OCI-LY1 (cell line): ENCODE measurements around the gene SOX12.

Experiments
- H2AFZ ChIP-seq: fragments of 200-600 bp; sonication (generic), shearing (Covaris generic); 2 replicates; pipeline ENCODE4 v1.6.0; 2014; ENCODE audit warnings: antibody characterized with exemption, mild to moderate bottlenecking, low read length
- H3F3A ChIP-seq: fragments of 200-600 bp; sonication (generic), shearing (Covaris generic); 2 replicates; pipeline ENCODE4 v1.6.0; 2014; ENCODE audit warnings: mild to moderate bottlenecking, antibody characterized with exemption, low read length, moderate library complexity; ENCODE audit not compliant: insufficient read depth
- H3K27ac ChIP-seq: fragments of 200-600 bp; sonication (generic); 2 replicates; pipeline ENCODE4 v1.5.1; 2014; ENCODE audit warnings: low read length, mixed run types, mild to moderate bottlenecking, low read depth; ENCODE audit not compliant: poor library complexity, severe bottlenecking
- H3K27me3 ChIP-seq: fragments of 200-600 bp; sonication (generic); 2 replicates; pipeline ENCODE4 v1.6.0; 2014; ENCODE audit warnings: antibody characterized with exemption, mild to moderate bottlenecking, low read length, moderate library complexity; ENCODE audit not compliant: insufficient read depth
- H3K36me3 ChIP-seq: fragments of 200-600 bp; sonication (generic); 2 replicates; pipeline ENCODE4 v1.6.1; 2014; ENCODE audit warnings: mild to moderate bottlenecking, antibody characterized with exemption, low read length, moderate library complexity, mixed read lengths; ENCODE audit not compliant: insufficient read depth
- H3K4me1 ChIP-seq: fragments of 200-600 bp; sonication (generic); 2 replicates; pipeline ENCODE4 v1.5.1; 2014; ENCODE audit warnings: mild to moderate bottlenecking, low read length, moderate library complexity; ENCODE audit not compliant: insufficient read depth, severe bottlenecking
- H3K4me2 ChIP-seq: fragments of 200-600 bp; sonication (generic), shearing (Covaris generic); 2 replicates; pipeline ENCODE4 v1.6.1; 2014; ENCODE audit warnings: low read length
- H3K4me3 ChIP-seq: fragments of 200-600 bp; sonication (generic); 2 replicates; pipeline ENCODE4 v1.5.1; 2014; ENCODE audit warnings: low read length, low read depth, mild to moderate bottlenecking, mixed read lengths; ENCODE audit not compliant: poor library complexity, severe bottlenecking
- H3K79me2 ChIP-seq: fragments of 200-600 bp; shearing (Covaris generic); 2 replicates; pipeline ENCODE4 v1.6.1; 2016; ENCODE audit warnings: mixed run types, low read length, mixed read lengths; ENCODE audit not compliant: insufficient read depth
- H3K9ac ChIP-seq: fragments of 200-600 bp; sonication (generic), shearing (Covaris generic); 2 replicates; pipeline ENCODE4 v1.6.1; 2014; ENCODE audit warnings: mild to moderate bottlenecking, low read length, mixed read lengths
- H3K9me2 ChIP-seq: fragments of 200-600 bp; sonication (generic), shearing (Covaris generic); 2 replicates; pipeline ENCODE4 v1.6.1; 2014; ENCODE audit warnings: low read depth, mild to moderate bottlenecking, low read length, mixed read lengths
- H3K9me3 ChIP-seq: fragments of 200-600 bp; shearing (Covaris generic); 2 replicates; pipeline ENCODE4 v1.6.1; 2014; ENCODE audit warnings: low read length, mixed read lengths
- H4K20me1 ChIP-seq: fragments of 200-600 bp; sonication (generic), shearing (Covaris generic); 2 replicates; pipeline ENCODE4 v1.6.0; 2016; ENCODE audit warnings: mild to moderate bottlenecking, low read length; ENCODE audit not compliant: insufficient read depth
- CTCF ChIP-seq: fragments of 200-600 bp; sonication (generic), shearing (Covaris generic); IDR thresholded peaks from 2 replicates; pipeline ENCODE4 v1.5.1; 2017; ENCODE audit warnings: mild to moderate bottlenecking, antibody characterized with exemption, low read length, moderate library complexity, mixed read lengths
- EZH2 ChIP-seq: fragments of 200-600 bp; sonication (generic), shearing (Covaris generic); IDR thresholded peaks from 2 replicates; pipeline ENCODE4 v1.8.0; 2017; ENCODE audit warnings: borderline replicate concordance, mixed run types, mild to moderate bottlenecking, antibody characterized with exemption, low read length, moderate library complexity, mixed read lengths

SOX12 gene

GRCh38 chr20:277496-277781 lies 47.9 kb upstream of the SOX12 start:
- Histone ChIP-seq H3K9ac (no peak overlapping the region), H3K4me3 (no peak overlapping the region), H3K9me3 (no peaks in the 10 kb centered on the region), H3K79me2 (no peaks in the 10 kb centered on the region), H3K9me2 (no peaks in the 10 kb centered on the region), H3K36me3 (no peaks in the 10 kb centered on the region; the same call in 1 of the 2 replicates), H4K20me1 (no peaks in the 10 kb centered on the region), H2AFZ (no peak overlapping the region), H3K27me3 (no peaks in the 10 kb centered on the region), H3K4me1 (no peaks in the 10 kb centered on the region), H3K27ac (no peak overlapping the region), H3F3A (no peaks in the 10 kb centered on the region), H3K4me2 (no peak overlapping the region)
- no peak for TF ChIP-seq EZH2
- TF ChIP-seq CTCF = no peak

GRCh38 chr20:278181-278580 lies 47.2 kb upstream of the SOX12 start:
- Histone ChIP-seq H4K20me1 (no peaks in the 10 kb centered on the region), H3K9ac (no peak overlapping the region), H3K4me1 (no peaks in the 10 kb centered on the region), H3K9me2 (no peaks in the 10 kb centered on the region), H3K36me3 (no peaks in the 10 kb centered on the region; the same call in 1 of the 2 replicates), H3K27ac (no peak overlapping the region), H2AFZ (no peak overlapping the region), H3F3A (no peaks in the 10 kb centered on the region), H3K27me3 (no peaks in the 10 kb centered on the region), H3K9me3 (no peaks in the 10 kb centered on the region), H3K79me2 (no peaks in the 10 kb centered on the region), H3K4me2 (no peak overlapping the region), H3K4me3 (no peak overlapping the region)
- no peak for TF ChIP-seq EZH2

- no peak overlapping the region for H3K27ac ChIP-seq
- H3K9me3 ChIP-seq = no peaks in the 10 kb centered on the region
- no peak overlapping the region for H3K9ac ChIP-seq
- H3K79me2 ChIP-seq = no peaks in the 10 kb centered on the region
- no peak overlapping the region for H2AFZ ChIP-seq
- H3K4me2 ChIP-seq = no peak overlapping the region
- no peaks in the 10 kb centered on the region for H3K9me2 ChIP-seq
- no peak overlapping the region for H3K4me3 ChIP-seq
- TF ChIP-seq EZH2 (no peak), CTCF (no peak)
- no peaks in the 10 kb centered on the region; the same call in 1 of the 2 replicates for H3K36me3 ChIP-seq
- no peaks in the 10 kb centered on the region for H3K27me3 ChIP-seq
- H3K4me1 ChIP-seq = no peaks in the 10 kb centered on the region
- no peaks in the 10 kb centered on the region for H4K20me1 ChIP-seq
- H3F3A ChIP-seq = no peaks in the 10 kb centered on the region
These were observed 46.5 kb upstream of the SOX12 start for GRCh38 chr20:278607-279571.
